Measurements from ENCODE around the gene TEKT2.

GRCh38 chr1:36128126-36128904, 44.4 kb downstream of the TEKT2 start:
- TF ChIP-seq CTCF (IDR thresholded peaks at IDR 0.05) (no peak), POLR2A (IDR thresholded peaks at IDR 0.05) (no peak)
